K562 (cell line): ENCODE measurements around the gene ATRNL1.

Experiments used
- EGR1 ChIP-seq: fragments of 450-650 bp; conservative IDR thresholded peaks from 2 replicates; pipeline ENCODE4 v1.6.1; 2017; ENCODE audit warnings: mild to moderate bottlenecking
- ELF4 ChIP-seq: fragments of 450-650 bp; formaldehyde crosslinking; IDR thresholded peaks from 2 replicates; pipeline ENCODE4 v1.4.0; 2022; ENCODE audit warnings: missing genetic modification characterization
- PHB ChIP-seq: fragments of 250-450 bp; sonication (Bioruptor Pico); IDR thresholded peaks from 2 replicates; pipeline ENCODE4 v1.5.0; 2021
- PHF21A ChIP-seq: fragments of 450-650 bp; IDR thresholded peaks from 2 replicates; pipeline ENCODE4 v1.6.1; 2017; ENCODE audit warnings: low read depth, borderline replicate concordance
- ZNF253 ChIP-seq: fragments of 250-450 bp; sonication (Bioruptor Pico); conservative IDR thresholded peaks from 2 replicates; pipeline ENCODE4 v1.6.1; 2021; ENCODE audit warnings: mild to moderate bottlenecking
- ZNF263 ChIP-seq: sonication (generic); formaldehyde crosslinking; IDR thresholded peaks from 2 replicates; pipeline ENCODE4 v1.8.0; 2022; ENCODE audit warnings: mild to moderate bottlenecking, missing genetic modification reagents, borderline replicate concordance
- TF ChIP-seq, protein P1 (sequence below): sonication (generic); formaldehyde crosslinking; IDR thresholded peaks from 2 replicates; pipeline ENCODE4 v1.8.1; 2023; ENCODE audit warnings: mild to moderate bottlenecking, missing genetic modification reagents
- TF ChIP-seq, protein P2 (sequence below): IDR thresholded peaks from 3 replicates; pipeline ENCODE4 v1.6.1; 2011; ENCODE audit warnings: borderline replicate concordance, mild to moderate bottlenecking; ENCODE audit not compliant: insufficient read length, insufficient read depth

DNA sequence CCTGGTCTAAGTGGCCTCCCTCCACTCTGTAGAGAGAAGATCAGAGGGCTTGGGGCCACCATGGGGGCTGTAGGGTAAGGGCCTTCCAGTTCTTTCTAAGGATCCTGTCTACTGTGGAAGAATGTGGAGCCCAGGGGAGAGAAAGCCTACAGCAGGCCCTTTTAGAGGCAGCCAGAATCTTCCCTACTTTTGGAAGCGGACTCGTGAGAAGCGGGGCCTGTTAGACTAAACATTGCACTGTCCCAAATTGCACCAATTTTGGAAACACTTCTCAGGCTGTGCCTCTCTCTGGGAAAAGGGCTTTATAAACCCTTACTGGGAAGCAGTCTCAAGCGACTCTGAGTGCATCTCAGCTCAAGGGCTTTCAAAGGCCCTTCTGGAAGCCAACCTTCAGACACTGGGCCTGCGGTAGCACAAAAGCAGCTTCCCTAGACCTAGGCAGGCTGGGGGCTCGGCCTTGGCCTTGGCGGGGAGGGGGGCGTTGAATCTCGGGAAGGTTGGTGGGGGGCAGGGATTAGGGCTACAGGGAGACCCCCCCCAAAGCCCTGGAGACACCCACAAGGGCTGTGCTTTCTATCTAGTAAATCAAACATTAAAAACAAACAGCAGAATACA is 881.8 kb downstream of the ATRNL1 start:
- TF ChIP-seq, protein P1, sequence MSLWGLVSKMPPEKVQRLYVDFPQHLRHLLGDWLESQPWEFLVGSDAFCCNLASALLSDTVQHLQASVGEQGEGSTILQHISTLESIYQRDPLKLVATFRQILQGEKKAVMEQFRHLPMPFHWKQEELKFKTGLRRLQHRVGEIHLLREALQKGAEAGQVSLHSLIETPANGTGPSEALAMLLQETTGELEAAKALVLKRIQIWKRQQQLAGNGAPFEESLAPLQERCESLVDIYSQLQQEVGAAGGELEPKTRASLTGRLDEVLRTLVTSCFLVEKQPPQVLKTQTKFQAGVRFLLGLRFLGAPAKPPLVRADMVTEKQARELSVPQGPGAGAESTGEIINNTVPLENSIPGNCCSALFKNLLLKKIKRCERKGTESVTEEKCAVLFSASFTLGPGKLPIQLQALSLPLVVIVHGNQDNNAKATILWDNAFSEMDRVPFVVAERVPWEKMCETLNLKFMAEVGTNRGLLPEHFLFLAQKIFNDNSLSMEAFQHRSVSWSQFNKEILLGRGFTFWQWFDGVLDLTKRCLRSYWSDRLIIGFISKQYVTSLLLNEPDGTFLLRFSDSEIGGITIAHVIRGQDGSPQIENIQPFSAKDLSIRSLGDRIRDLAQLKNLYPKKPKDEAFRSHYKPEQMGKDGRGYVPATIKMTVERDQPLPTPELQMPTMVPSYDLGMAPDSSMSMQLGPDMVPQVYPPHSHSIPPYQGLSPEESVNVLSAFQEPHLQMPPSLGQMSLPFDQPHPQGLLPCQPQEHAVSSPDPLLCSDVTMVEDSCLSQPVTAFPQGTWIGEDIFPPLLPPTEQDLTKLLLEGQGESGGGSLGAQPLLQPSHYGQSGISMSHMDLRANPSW (CRISPR knock-in tag), result no peak
- TF ChIP-seq ZNF253 (CRISPR knock-in tag) (no peak), PHF21A (no peak), EGR1 (no peak), ELF4 (CRISPR knock-in tag) (no peak), ZNF263 (CRISPR knock-in tag) (no peak), PHB (CRISPR knock-in tag) (no peak)
- TF ChIP-seq, protein P2, sequence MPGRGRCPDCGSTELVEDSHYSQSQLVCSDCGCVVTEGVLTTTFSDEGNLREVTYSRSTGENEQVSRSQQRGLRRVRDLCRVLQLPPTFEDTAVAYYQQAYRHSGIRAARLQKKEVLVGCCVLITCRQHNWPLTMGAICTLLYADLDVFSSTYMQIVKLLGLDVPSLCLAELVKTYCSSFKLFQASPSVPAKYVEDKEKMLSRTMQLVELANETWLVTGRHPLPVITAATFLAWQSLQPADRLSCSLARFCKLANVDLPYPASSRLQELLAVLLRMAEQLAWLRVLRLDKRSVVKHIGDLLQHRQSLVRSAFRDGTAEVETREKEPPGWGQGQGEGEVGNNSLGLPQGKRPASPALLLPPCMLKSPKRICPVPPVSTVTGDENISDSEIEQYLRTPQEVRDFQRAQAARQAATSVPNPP, result no peak
